ENCODE results near the gene GALNT13. TPM values are rescaled to one million over a fixed set of nuclear protein-coding genes. Genes with fewer than 3 reads are reported as not detected.

Gene GALNT13
- total RNA-seq, 4 donors from 2014 or later, result 0.16 to 11.9 (median 1.3) TPM

DNA sequence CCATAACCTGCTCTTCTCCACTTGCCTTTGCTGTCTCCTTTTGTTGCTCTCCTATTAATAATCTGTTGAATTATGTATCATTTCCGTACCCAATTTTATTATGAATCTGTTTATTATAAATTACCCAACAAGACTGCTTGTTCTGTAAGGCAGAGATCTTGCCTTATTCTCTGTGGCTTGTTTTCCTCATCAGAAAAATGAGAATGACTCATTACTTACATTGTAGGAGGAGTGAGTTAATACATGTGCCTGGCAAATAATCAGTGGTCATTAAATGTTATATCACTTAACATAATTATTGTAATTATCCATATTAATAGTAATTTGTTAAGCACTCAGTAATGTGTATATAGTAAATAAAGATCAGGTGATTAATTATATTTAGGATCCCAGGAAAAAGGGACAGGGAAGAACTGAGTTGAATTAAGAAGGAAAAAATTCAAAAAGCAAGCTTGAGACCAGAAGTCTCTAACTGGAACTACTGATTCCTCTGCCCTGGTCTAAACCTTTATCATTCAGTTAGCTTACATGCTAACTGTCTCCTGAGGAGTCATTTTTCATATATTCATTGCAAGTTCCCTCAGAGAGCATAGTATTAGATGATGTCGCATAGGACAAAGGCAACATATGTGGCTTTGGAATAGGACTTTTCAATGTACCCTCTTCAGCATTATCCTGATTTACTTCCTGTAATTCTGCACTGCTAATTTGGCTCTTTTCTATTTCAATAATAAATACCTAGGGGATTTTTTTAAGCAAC lies 335.7 kb downstream of the GALNT13 start:
- TF ChIP-seq, protein P1, sequence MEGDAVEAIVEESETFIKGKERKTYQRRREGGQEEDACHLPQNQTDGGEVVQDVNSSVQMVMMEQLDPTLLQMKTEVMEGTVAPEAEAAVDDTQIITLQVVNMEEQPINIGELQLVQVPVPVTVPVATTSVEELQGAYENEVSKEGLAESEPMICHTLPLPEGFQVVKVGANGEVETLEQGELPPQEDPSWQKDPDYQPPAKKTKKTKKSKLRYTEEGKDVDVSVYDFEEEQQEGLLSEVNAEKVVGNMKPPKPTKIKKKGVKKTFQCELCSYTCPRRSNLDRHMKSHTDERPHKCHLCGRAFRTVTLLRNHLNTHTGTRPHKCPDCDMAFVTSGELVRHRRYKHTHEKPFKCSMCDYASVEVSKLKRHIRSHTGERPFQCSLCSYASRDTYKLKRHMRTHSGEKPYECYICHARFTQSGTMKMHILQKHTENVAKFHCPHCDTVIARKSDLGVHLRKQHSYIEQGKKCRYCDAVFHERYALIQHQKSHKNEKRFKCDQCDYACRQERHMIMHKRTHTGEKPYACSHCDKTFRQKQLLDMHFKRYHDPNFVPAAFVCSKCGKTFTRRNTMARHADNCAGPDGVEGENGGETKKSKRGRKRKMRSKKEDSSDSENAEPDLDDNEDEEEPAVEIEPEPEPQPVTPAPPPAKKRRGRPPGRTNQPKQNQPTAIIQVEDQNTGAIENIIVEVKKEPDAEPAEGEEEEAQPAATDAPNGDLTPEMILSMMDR (IDR thresholded peaks at IDR 0.05), result no peak
- TF ChIP-seq POLR2A (IDR thresholded peaks at IDR 0.05) (no peak), EP300 (IDR thresholded peaks at IDR 0.05) (no peak), POLR2AphosphoS5 (IDR thresholded peaks at IDR 0.05) (no peak)
- WGBS, 2 donors (ENCODE audit: low coverage in 1 of 2), result 74 to 82% methylated on average over 2 of the region's 2 CpGs
- H3K4me3 ChIP-seq, result no peak overlapping the region
- no peaks in the 10 kb centered on the region for H3K27me3 ChIP-seq
- no peak for ATAC-seq
- no peaks in the 10 kb centered on the region for H3K4me1 ChIP-seq
- H3K36me3 ChIP-seq, result no peaks in the 10 kb centered on the region
- no peaks in the 10 kb centered on the region for H3K9me3 ChIP-seq
- H3K27ac ChIP-seq, result no peak overlapping the region

DNA sequence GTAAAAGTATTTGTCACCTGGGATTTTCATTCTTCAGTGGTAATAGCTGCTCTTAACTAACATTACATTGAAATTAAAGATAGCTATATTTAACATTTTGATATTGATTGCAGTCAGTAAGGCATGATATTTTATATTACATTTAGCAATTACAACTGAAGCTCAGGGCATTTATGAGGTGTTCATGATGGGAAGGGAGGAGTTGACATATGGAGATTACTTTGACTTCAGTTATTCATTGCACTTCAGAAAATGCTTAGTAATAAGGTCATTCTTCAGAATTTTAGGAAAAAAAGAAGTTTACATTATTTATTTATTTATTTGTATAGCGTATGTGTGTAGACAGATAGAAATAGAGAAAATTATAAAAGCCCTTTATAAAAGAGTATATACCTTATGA lies 352.0 kb downstream of the GALNT13 start:
- TF ChIP-seq, protein P1 (IDR thresholded peaks at IDR 0.05), result no peak
- no peak for TF ChIP-seq POLR2AphosphoS5 (IDR thresholded peaks at IDR 0.05)
- no peak for TF ChIP-seq EP300 (IDR thresholded peaks at IDR 0.05)
- TF ChIP-seq POLR2A (IDR thresholded peaks at IDR 0.05), result no peak
- Histone ChIP-seq H3K9me3 (no peaks in the 10 kb centered on the region), H3K4me3 (no peak overlapping the region), H3K36me3 (no peaks in the 10 kb centered on the region), H3K27ac (no peak overlapping the region), H3K4me1 (no peaks in the 10 kb centered on the region), H3K27me3 (no peaks in the 10 kb centered on the region)
- WGBS, 2 donors (ENCODE audit: low coverage in 1 of 2), result 100% methylated on average over 1 of the region's 1 CpG
- no peak for ATAC-seq

DNA sequence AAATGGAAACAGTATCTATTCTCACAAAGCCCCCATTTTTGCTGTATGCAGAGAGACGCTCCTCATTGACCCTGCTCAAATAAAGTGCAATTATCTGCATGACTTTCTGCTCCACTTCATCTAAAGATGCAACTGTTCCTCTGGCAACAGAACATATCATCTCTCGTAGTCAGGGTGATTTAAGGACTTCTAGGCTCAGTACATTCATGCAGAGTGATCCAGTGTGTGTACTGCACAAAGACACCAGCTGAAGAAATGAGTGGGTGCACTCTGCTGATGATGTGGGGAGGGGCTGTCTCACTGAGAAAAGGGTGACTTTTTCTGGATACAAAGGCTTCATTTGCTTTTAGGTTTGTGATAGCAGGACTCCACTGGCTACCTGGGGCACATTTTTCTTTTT lies 355.2 kb downstream of the GALNT13 start:
- Histone ChIP-seq H3K4me1 (no peaks in the 10 kb centered on the region), H3K27ac (no peak overlapping the region), H3K4me3 (no peak overlapping the region), H3K9me3 (no peaks in the 10 kb centered on the region), H3K27me3 (no peaks in the 10 kb centered on the region), H3K36me3 (no peaks in the 10 kb centered on the region)
- no peak for TF ChIP-seq EP300 (IDR thresholded peaks at IDR 0.05)
- TF ChIP-seq, protein P1 (IDR thresholded peaks at IDR 0.05), result no peak
- no peak for TF ChIP-seq POLR2AphosphoS5 (IDR thresholded peaks at IDR 0.05)
- no peak for TF ChIP-seq POLR2A (IDR thresholded peaks at IDR 0.05)
- no peak for ATAC-seq
- WGBS, 2 donors (ENCODE audit: low coverage in 1 of 2), result 52 to 59% methylated on average over 2 of the region's 2 CpGs

DNA sequence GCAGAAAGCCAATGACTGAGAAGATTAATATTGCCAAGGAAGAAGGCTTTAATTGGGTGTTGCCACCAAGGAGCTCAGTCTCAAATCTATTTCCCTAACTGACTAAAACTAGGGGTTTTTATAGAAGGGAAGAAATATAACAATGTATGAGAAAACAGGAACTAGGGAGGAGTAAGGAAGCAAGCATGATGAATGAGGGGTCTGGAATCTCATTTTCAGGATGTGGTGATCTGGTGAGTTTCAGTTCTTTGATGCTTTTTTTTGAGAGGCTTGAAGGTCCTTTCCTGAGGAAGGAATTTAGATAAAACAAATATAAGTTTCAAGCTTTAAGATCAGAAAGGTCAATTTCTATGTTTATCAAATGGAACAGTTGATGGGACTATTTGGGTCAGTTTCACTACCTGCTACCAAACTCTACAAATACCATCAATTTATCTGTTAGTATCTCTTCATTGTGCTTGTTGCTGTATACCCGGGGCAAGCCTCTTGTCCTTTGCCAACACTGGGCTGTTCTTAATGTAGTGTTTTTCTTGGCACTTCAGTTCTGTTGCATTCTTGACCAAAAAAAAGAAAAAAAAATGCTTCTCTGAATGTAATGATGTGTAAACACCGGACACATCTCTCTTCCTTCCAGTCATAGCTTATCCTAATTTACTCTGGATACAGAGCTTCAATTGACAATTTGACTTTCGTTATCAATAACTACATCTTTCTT lies 357.0 kb downstream of the GALNT13 start:
- no peaks in the 10 kb centered on the region for H3K27me3 ChIP-seq
- no peaks in the 10 kb centered on the region for H3K36me3 ChIP-seq
- no peak overlapping the region for H3K4me3 ChIP-seq
- no peak overlapping the region for H3K27ac ChIP-seq
- no peaks in the 10 kb centered on the region for H3K9me3 ChIP-seq
- H3K4me1 ChIP-seq, result no peaks in the 10 kb centered on the region
- 63 to 70% methylated on average over 3 of the region's 3 CpGs for WGBS, 2 donors (ENCODE audit: low coverage in 1 of 2)
- TF ChIP-seq, protein P1 (IDR thresholded peaks at IDR 0.05), result no peak
- no peak for ATAC-seq

DNA sequence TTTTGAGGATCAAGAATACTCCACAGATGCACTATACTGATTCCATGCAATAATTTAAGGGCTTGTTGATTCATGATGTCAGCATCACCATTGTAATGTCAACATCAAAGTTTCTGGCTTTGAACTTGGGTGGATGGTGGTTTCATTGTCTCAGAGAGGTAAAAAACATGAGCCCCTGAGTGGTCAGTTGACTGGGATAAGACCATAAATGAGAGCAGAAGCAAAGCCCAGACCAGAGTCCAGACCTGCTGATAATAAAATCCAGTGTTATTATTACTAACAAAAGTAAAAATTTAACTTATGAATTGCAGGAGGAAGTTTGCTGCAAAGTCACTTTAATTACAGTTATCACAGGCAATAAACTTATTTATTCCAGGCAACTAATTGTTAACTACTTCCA lies 358.2 kb downstream of the GALNT13 start:
- Histone ChIP-seq H3K27me3 (no peaks in the 10 kb centered on the region), H3K36me3 (no peaks in the 10 kb centered on the region), H3K27ac (no peak overlapping the region), H3K9me3 (no peaks in the 10 kb centered on the region), H3K4me1 (no peaks in the 10 kb centered on the region), H3K4me3 (no peak overlapping the region)
- TF ChIP-seq POLR2A (IDR thresholded peaks at IDR 0.05) (no peak), EP300 (IDR thresholded peaks at IDR 0.05) (no peak), POLR2AphosphoS5 (IDR thresholded peaks at IDR 0.05) (no peak)
- TF ChIP-seq, protein P1 (IDR thresholded peaks at IDR 0.05), result no peak
- no peak for ATAC-seq

All from gastroesophageal sphincter (tissue), 4 donors.